ENCODE measurements around the gene RPS27A.
"Not testable (repeated sequence)": the region's sequence is repeated elsewhere in the genome, so short reads cannot be mapped to it uniquely, and the experiment has no call there.

The RPS27A gene

DNA sequence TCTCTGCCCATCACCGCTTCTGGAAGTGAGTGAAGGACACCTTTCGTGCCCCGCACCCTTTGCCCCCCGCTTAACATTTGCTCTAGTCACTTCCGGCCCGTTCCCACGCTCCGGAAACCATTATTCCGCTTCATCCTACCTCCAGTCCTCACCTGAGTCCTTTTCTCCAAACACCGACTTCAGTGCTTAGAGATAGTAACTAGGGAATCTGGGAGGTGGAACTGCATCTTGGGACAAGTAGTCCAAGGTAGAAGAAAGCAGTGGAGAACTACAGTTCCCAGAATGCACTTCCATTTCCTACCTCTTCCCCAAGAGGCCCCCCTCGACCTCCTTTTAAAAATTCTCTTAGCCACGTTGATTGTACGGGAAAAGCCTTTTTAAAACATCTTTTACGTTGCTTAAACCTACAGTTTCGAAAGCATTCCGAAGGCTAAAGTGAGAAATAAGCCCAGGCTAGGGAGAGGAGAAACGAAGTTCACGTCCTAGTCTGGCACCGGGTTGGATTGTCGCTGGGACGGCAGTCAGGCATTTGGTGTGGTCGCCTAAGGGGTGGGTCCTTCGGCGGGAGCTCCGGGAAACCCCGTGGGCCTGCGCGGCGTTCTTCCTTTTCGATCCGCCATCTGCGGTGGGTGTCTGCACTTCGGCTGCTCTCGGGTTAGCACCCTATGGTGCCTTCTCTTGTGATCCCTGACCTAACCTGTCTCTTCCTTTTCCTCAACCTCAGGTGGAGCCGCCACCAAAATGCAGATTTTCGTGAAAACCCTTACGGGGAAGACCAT lies at the start of gene RPS27A, which contains the start of gene CLHC1:
Gene RPS27A (plus strand): TSS at position 605 of the 779 bp plus-strand sequence. CDS start 137 bp downstream, at position 742.
Gene CLHC1 (minus strand): TSS at position 210 of the 779 bp plus-strand sequence. CDS start 9,882 bp downstream, outside the sequence.
- DNase-seq (ENCODE audit: low read depth): peak; percentile 96

DNA sequence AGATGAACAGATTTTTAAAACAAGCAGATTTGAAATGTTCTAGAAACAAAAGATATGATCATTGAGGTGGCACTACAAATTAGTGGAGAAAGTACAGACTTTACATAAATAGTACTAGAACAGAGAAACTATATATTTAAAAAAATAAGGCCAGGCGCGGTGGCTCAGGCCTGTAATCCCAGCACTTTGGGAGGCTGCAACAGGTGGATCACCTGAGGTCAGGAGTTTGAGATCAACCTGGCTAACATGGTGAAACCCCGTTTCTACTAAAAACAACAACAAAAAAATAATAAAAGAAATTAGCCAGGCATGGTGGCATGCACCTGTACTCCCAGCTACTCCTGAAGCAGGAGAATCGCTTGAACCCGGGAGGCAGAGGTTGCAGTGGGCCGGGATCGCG lies 45.7 kb upstream of the RPS27A start:
- DNase-seq (ENCODE audit: low read depth): not testable (repeated sequence)

DNA sequence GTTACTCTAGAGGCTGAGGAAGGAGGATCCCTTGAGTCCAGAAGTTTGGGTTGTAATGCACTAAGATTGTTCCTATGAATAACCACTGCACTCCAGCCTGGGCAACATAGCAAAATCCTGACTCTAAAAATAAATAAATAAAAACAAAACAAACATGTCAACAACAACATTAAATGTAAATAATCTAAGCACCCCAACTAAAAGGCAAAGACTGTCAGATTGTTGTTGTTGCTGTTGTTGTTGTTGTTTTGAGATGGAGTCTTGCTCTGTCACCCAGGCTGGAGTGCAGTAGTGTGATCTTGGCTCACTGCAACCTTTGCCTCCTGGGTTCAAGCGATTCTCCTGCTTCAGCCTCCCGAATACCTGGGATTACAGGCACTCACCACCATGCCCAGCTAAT lies 40.6 kb upstream of the RPS27A start:
- not testable (repeated sequence) for DNase-seq (ENCODE audit: low read depth)

DNA sequence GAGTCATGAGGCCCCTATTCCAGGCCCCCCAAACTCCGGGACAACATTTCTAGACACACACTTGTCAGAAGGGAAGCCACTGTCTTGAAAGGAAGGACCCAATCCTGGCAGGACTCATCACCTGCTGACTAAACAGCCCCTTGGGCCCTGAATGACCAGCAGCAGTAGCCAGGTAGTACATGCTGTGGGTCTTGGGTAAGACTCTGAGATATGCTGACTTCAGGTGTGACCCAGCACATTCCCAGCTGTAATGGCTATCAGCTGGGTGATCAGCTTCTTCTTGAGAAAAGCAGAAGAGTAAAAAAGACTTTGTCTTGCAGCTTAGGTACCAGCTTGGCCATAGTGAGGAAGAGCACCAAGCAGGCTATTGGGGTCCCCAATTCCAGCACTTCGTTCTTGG lies 36.0 kb upstream of the RPS27A start:
- no peak for DNase-seq (ENCODE audit: low read depth)

DNA sequence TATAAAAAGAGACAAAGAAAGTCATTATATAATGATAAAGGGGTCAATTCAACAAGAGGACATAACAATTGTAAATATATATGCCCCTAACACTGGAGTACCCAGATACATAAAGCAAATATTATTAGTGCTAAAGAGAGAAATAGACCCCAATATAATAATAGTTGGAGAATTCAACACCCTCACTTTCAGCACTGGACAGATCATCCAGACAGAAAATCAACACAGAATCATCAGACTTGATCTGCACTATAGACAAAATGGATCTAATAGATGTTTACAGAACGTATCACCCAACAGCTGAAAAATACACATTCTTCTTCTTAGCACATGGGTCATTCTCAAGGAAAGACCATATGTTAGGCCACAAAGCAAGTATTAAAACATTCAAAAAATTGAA lies 32.1 kb upstream of the RPS27A start:
- no peak for DNase-seq (ENCODE audit: low read depth)

DNA sequence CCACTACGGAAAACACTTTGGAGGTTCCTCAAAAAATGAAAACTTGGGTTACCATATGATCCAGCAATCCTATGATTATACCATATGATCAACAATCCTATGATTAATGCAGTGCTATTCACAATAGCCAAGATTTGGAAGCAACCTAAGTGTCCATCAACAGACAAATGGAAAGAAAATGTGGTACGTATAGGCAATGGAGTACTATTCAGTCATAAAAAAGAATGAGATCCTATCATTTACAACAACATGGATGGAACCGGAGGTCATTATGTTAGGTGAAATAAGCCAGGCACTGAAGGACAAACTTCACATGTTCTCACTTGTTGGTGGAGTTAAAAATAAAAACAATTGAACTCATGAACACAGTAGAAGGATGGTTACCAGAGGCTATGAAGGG lies 28.0 kb upstream of the RPS27A start:
- DNase-seq (ENCODE audit: low read depth): no peak

DNA sequence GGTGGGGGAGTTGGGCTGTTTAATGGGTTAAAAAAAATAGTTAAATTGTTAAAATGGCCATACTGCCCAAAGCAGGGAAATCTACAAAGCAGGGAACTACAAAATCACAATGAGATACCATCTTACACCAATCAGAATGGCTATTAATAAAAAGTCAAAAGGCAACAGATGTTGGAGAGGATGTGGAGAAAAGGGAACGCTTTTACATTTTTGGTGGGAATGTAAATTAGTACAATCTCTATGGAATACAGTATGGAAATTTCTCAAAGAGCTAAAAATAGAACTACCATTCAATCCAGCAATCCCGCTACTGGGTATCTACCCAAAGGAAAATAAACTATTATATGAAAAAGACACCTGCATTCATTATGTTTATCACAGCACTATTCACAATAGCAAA lies 27.5 kb upstream of the RPS27A start:
- DNase-seq (ENCODE audit: low read depth): no peak

DNA sequence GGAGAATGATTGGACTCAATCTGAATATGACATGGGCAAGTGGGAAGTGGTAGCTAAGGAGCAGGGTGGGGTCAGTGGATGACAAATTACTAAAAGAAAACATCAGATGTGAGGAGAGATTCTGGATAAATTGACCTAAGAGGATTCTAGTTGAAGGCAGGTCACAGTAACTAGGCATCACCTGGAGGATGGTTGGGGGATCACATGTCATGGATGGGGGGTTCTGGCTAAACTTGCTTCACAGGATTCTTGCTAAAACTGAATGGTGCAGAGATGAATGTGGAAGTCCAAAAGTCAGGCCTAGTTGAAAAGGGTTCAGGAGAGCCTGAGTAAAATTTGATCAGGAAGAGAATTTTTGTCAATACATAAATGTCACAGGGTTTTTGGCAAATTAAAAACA lies 18.7 kb upstream of the RPS27A start:
- DNase-seq (ENCODE audit: low read depth): no peak

DNA sequence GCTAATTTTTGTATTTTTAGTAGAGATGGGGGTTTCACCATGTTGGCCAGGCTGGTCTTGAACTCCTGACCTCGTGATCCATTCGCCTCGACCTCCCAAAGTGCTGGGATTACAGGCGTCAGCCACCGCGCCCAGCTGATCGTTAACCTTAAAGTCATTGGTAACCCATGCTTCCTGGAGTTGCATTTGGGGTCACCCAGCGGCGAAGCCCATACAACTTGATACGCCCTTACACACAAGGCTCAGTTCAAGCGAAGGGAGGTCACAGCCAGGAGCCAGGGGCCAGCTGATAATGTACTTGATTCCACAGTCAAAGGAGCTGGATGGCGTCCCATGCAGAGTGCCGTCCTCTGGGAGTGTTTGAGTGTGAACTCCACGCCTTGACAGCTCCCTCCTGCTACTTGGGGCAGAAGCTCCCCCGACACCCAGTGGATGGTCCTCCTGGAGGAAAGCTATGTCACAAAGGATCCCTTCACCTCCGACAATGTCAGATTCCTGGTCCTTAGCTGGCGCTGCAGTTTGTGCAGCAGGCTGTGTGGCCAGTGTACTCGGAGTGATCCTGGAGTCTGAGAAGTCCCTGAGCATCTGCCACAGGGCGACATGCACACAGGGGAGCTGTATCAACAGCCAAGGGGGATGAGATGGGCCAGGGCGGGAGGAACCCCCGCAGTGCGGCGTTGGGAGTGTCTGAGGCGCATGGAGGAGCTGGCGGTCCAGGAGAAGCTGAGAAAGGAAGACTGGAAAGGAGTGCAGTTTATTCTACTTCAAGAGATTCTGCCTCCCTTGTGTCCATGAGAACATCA lies 8.3 kb upstream of the RPS27A start:
- DNase-seq (ENCODE audit: low read depth): no peak

DNA sequence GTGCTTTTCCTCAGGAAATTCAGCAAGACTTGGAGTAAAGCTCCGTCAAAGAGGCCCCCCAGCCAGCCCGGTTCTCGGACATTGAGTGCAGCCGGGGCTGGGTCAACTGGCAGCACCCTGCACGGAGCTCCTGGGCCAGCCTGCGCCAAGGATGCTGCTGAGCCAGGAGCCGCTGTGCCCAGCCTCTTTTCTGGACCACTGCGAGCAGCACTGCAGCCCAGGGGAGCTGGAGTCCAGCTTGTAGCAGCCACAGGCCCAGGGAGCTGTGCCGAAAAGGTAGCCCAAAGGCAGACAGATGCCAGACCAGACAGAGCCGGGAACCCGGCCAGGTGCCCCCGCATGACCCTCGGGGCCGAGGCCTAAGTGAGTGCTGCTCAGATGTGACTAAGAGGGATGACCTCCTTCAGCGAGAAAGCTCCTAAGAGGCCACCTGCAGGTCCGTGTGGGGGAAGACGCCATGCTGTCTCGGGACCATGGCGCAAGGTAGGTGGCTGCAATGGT lies 7.7 kb upstream of the RPS27A start:
- DNase-seq (ENCODE audit: low read depth): no peak

DNA sequence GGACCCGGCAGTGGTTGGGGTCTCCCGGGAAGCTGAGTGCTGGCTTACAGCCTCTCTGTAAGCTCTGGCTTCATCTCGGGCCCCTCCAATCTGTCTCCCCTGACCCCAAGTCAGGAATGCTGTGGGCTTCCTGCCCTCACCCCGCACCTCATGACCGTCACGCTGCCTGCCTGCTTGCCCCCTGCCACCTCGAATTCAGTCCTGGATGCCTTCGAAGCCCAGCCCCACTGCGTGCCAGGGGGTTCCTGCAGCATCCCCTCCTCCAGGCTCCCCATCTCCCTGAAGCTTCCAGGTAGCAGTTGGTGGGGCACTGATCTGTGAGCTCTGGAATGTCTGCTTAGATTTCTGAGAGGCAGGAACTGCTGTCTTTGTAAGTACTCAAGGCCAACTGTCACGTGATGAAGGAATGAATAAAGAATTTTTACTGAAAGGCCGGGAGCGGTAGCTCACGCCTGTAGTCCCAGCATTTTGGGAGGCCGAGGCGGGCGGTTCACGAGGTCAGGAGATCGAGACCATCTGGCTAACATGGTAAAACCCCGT lies 6.9 kb upstream of the RPS27A start:
- DNase-seq (ENCODE audit: low read depth): no peak

DNA sequence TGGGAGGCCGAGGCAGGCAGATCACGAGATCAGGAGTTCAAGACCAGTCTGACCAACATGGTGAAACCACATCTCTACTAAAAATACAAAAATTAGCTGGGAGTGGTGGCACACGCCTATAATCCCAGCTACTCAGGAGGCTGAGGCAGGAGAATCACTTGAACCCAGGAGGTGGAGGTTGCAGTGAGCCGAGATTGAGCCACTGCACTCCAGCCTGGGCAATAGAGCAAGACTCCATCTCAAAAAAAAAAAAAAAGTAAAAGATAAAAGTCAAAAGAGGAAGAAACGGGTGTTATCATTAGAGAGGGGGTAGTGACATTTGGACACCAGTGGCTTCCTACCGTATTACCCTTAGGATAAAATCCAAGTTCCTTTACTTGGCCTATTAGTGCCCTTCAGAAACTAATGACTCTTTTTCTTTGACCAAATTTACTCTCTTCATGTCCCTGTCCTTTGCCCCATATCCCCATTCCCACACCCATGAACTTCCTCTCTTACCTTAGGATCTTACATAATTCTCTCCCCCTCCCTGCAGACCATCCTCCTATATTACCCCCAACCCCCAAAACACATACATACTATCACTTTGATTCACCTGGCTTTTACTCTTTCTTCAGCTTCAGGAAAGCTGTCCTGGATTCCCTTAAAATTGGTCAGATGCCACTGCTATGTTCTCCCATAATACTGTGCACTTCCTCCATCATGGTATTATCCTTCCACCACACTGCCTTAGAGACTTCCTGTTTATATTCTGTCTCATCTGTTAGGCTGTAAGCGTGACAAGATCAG lies 4.9 kb upstream of the RPS27A start:
- peak; percentile 21 for DNase-seq (ENCODE audit: low read depth)

DNA sequence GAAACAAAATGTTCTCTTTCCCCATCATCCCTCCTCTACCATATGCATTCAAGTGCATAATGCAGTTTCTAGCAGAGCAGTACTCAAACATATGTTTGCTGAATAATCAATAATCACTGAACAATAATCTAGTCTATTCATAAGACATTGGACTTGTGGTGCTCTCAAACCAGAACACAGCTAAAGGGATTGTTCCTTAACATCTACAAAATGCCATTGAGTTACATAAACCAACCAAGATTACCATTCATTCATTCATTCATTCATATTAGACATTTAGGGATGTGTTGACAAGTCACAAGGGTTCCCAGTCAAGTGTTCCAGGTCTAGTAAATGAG lies 4.3 kb upstream of the RPS27A start:
- DNase-seq (ENCODE audit: low read depth): no peak

DNA sequence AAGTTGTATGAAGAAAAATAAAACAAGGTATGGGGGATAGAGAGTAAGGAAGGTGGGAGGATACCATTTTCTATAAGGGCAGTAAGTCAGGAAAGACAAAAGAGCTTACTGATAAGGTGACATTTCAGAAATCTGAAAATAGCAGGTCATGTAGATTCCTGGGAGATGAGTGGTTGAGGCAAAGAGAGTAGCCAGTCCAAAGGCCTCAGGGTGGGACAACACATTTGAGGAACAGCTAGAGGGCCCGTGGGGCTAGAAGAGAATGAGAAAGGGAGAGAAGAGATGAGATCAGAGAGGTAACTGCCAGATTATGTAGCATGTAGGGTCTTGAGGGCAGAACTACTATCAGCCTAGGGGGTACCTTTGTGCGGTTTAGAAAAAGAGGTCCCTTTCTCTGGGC lies 3.3 kb upstream of the RPS27A start:
- DNase-seq (ENCODE audit: low read depth): no peak

DNA sequence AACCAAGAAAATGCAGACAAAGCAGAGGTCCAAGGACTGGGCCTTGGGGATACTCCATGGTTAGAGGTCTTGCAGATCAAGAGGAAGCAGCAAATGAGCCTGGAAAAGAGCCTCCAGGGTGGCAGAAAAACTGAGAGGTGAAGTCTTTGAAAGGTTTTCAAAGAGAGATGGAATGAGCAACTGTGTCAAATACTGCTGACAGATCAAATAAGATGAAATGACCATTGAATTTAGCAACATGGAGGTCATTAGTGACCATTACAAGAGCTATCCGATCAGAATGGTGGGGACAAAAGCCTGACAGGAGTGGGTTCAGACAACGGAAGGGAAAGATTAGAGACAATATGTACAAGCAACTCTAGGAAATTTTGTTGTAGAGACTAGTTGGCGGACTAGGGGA lies 1.9 kb upstream of the RPS27A start:
- no peak for DNase-seq (ENCODE audit: low read depth)

DNA sequence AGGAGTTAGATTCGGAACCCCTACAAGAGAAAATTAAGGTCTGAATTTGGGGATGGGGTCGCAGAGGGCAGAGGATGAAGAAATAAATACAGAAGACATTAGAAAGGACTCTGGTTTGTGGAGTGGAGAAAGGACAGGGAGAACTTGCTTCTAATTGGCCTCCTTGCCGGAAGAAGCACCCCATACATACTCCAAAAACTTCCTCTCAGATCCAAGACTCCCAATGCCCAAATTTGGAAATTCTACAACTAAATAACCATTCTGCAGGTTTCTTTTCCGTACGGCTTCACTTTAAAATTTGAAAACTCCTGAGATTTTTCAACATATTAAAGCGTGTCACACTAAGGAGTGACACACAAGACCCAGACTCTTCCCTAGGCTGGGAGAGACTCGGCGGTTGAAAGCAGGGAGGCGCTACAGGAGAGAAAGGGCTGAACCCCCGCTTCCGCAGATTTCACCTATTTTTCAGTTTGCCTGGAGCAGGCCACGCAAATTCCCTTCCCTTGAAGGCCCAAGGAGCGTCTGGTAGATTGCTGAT lies 873 bp upstream of the RPS27A start:
- peak; percentile 13 for DNase-seq (ENCODE audit: low read depth)

DNA sequence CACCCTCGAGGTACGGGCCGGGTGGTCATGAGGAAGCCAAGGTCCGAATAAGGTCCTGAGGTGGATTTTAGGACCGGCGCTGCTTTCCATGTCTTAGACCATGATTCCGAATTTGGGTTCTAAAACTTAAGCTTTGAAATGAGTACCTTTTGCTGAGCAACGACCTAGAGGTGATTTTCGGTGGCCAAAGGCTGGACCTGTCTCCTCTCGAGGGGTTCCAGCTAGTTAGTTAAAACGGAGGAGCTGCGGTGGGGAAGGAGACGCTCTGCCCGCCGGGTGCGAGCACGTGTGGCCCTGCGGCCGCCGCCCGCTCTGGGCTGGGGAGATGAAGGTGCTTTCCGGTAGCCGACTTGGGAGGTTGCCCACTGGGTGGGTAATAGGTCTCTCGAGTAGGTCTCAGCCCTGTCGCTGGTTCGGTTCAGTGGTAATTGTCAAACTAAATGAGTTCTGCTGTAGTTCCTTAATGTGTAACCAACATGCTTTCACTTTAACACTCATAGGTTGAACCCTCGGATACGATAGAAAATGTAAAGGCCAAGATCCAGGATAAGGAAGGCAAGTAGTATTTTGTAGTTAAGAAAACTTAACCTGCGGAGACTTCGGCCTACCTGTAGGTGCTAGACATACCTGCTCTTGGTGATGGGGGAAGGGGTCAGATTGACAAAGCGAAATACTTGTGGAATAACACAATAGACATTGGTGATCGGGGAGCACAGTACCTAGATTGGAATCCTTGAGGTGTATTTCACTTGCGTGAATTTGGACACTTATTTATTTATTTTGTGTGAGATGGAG lies 572 bp downstream of the RPS27A start:
- peak; percentile 6 for DNase-seq (ENCODE audit: low read depth)

DNA sequence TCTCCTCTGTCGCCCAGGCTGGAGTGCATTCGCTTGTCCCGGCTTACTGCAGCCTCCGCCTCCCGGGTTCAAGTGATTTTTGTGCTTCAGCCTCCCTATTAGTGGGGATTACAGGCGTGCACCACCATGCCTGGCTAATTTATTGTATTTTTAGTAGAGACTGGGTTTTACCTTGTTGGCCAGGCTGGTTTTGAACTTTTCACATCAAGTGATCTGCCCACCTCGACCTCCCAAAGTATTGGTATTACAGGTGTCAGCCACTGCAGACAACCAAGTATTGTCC lies 1.1 kb downstream of the RPS27A start:
- DNase-seq (ENCODE audit: low read depth): no peak

DNA sequence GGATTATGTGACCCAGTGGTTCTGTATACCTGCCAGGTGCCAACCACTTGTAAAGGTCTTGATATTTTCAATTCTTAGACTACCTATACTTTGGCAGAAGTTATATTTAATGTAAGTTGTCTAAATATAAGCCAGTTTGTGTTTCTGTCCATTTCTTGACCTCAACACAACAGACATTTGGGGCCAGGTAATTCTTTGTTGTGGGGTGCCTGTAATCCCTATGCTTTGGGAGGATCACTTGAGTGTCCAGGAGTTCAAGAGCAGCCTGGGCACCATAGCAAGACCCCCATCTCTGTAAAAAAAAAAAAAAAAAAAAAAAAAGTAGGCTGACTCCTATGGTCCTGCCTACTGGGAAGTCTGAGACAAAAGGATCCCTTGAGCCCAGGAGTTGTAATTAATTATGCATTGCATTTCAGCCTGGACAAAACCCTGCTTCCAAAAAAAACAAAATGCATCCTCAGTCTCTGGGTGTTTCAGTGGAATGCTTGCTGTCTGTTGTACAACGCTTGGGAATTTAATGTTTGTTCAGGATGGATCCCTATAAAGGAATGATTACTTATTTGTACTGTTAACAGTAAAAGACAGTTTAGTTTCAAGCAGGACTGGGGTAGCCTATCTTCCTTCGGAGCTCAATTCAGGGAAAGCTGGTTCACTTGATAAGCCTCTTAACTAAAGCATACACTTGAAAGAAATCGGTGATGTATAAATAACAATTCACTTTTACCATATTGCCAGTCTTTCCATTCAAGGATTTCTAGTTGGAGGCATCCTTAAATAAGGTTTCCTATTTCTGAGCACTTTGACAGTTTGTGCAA lies 3.4 kb downstream of the RPS27A start:
- DNase-seq (ENCODE audit: low read depth): no peak

DNA sequence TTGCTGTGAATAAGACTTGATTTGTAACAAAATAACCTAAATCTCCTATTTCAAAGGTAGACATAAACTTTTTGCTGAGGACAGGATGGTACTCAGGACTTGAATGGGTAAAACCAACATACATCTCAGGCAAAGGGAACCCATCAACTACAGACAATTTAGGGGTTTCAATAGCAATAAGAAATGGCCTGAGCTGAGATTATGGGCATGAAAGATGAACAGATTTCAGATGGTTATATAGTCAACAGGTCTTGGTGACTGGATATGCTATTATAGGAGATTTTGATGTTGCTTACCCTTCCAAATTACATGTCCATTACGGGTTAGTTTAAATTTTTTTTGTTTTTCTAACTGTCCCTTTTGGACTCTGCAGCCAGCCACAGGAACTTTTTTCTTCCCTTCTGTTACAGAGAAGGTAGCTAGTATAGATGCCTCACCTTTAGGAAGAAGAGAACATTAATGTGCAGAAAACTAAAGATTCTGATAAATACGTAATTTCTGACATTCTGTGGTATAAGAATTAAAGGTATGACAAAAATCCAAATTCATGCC lies 4.6 kb downstream of the RPS27A start:
- no peak for DNase-seq (ENCODE audit: low read depth)
